ENCODE results near the gene TMEM89.

Gene TMEM89

GRCh38 chr3:48621461-48621869, at the start of gene TMEM89:
TMEM89 (minus strand) TSS chr3:48621769; CDS start chr3:48621756, 13 bp downstream.
- in situ Hi-C loops (cut with MboI; ENCODE audit: low sequenced_read_pairs): no loop called here

GRCh38 chr3:48664929-48665328, 43.4 kb upstream of the TMEM89 start:
- in situ Hi-C loops (cut with MboI; ENCODE audit: low sequenced_read_pairs): no loop called here

GRCh38 chr3:48664313-48664644, 42.7 kb upstream of the TMEM89 start:
- in situ Hi-C loops (cut with MboI; ENCODE audit: low sequenced_read_pairs): no loop called here

- in situ Hi-C loops (cut with MboI; ENCODE audit: low sequenced_read_pairs): no loop called here
Observed at GRCh38 chr3:48663489-48664312, 42.1 kb upstream of the TMEM89 start.

- in situ Hi-C loops (cut with MboI; ENCODE audit: low sequenced_read_pairs): no loop called here
Observed at GRCh38 chr3:48662753-48663488, 41.4 kb upstream of the TMEM89 start, which contains the start of gene CELSR3. CELSR3 (minus strand) TSS chr3:48662886; CDS start chr3:48662634, 252 bp downstream.

GRCh38 chr3:48662145-48662752, 40.7 kb upstream of the TMEM89 start:
- in situ Hi-C loops (cut with MboI; ENCODE audit: low sequenced_read_pairs): no loop called here

- in situ Hi-C loops (cut with MboI; ENCODE audit: low sequenced_read_pairs): no loop called here
Observed at GRCh38 chr3:48661501-48662144, 40.1 kb upstream of the TMEM89 start.

GRCh38 chr3:48660800-48661400, 39.3 kb upstream of the TMEM89 start:
- in situ Hi-C loops (cut with MboI; ENCODE audit: low sequenced_read_pairs): no loop called here

- in situ Hi-C loops (cut with MboI; ENCODE audit: low sequenced_read_pairs): no loop called here
Observed at GRCh38 chr3:48656841-48657281, 35.3 kb upstream of the TMEM89 start.

GRCh38 chr3:48656061-48656840, 34.7 kb upstream of the TMEM89 start:
- in situ Hi-C loops (cut with MboI; ENCODE audit: low sequenced_read_pairs): no loop called here

GRCh38 chr3:48655606-48656005, 34.0 kb upstream of the TMEM89 start:
- in situ Hi-C loops (cut with MboI; ENCODE audit: low sequenced_read_pairs): no loop called here

GRCh38 chr3:48655063-48655462, 33.5 kb upstream of the TMEM89 start:
- in situ Hi-C loops (cut with MboI; ENCODE audit: low sequenced_read_pairs): no loop called here

GRCh38 chr3:48652923-48653715, 31.6 kb upstream of the TMEM89 start:
- in situ Hi-C loops (cut with MboI; ENCODE audit: low sequenced_read_pairs): no loop called here

- in situ Hi-C loops (cut with MboI; ENCODE audit: low sequenced_read_pairs): no loop called here
Observed at GRCh38 chr3:48651771-48652170, 30.2 kb upstream of the TMEM89 start.

- in situ Hi-C loops (cut with MboI; ENCODE audit: low sequenced_read_pairs): no loop called here
Observed at GRCh38 chr3:48650723-48651122, 29.2 kb upstream of the TMEM89 start.

GRCh38 chr3:48648188-48648850, 26.8 kb upstream of the TMEM89 start:
- in situ Hi-C loops (cut with MboI; ENCODE audit: low sequenced_read_pairs): no loop called here

GRCh38 chr3:48647714-48648113, 26.1 kb upstream of the TMEM89 start:
- in situ Hi-C loops (cut with MboI; ENCODE audit: low sequenced_read_pairs): no loop called here

- in situ Hi-C loops (cut with MboI; ENCODE audit: low sequenced_read_pairs): no loop called here
Observed at GRCh38 chr3:48644898-48645760, 23.6 kb upstream of the TMEM89 start.

Data from hTERT RPE-1 (cell line).